Astrocyte of the spinal cord (primary cell): Measurements from ENCODE around the gene CSNK2A1.

Source experiments
- DNase-seq: peaks from one replicate; pipeline ENCODE4 v3.0.0; 2011; ENCODE audit warnings: low read depth, low spot score
- H3K4me3 ChIP-seq: 2 replicates; pipeline ENCODE4 v1.5.1; 2011; ENCODE audit warnings: low read depth, mild to moderate bottlenecking, low read length, moderate library complexity
- CTCF ChIP-seq: IDR thresholded peaks from 2 replicates; pipeline ENCODE4 v1.5.1; 2012; ENCODE audit warnings: low read depth, mild to moderate bottlenecking, low read length, inconsistent platforms
- in situ Hi-C: cut with HindIII; loops from 2 replicates; pipeline ENCODE4 v1.10.0; 2017; ENCODE audit warnings: low sequenced_read_pairs

The CSNK2A1 gene

GRCh38 chr20:546353-546752 is 2.8 kb upstream of the CSNK2A1 start:
- in situ Hi-C loops: no loop called here
- no peak for DNase-seq
- TF ChIP-seq CTCF: no peak
- H3K4me3 ChIP-seq: no peak overlapping the region

- no peak overlapping the region for H3K4me3 ChIP-seq
- in situ Hi-C loops: no loop called here
- no peak for TF ChIP-seq CTCF
Measured at GRCh38 chr20:544153-544725, 649 bp upstream of the CSNK2A1 start.

GRCh38 chr20:542777-543368 is 717 bp downstream of the CSNK2A1 start:
- in situ Hi-C loops: no loop called here
- no peak for DNase-seq
- H3K4me3 ChIP-seq: peak overlapping the region; percentile 98
- no peak for TF ChIP-seq CTCF

More at GRCh38 chr20:544153-544725, 649 bp upstream of the CSNK2A1 start:
- no peak for DNase-seq

- H3K4me3 ChIP-seq: no peak overlapping the region
- in situ Hi-C loops: no loop called here
- no peak for TF ChIP-seq CTCF
- no peak for DNase-seq
Measured at GRCh38 chr20:540391-541201, 3.0 kb downstream of the CSNK2A1 start.

GRCh38 chr20:539848-540247 is 3.7 kb downstream of the CSNK2A1 start:
- in situ Hi-C loops: no loop called here
- peak; percentile 54 for DNase-seq
- no peak for TF ChIP-seq CTCF
- no peak overlapping the region for H3K4me3 ChIP-seq

GRCh38 chr20:539191-539590 is 4.4 kb downstream of the CSNK2A1 start:
- H3K4me3 ChIP-seq: no peak overlapping the region
- in situ Hi-C loops: no loop called here
- DNase-seq: no peak
- TF ChIP-seq CTCF: no peak
